ENCODE results near the gene LYSMD1. TPM values are rescaled to one million over a fixed set of nuclear protein-coding genes. Genes with fewer than 3 reads are reported as not detected.
"Not testable (repeated sequence)": the region's sequence is repeated elsewhere in the genome, so short reads cannot be mapped to it uniquely, and the experiment has no call there.

Gene LYSMD1
- total and polyA plus RNA-seq, 2 of the 8 experiments (the other 6 are each of a cell fraction or from before 2014, with no cell fraction given), result 2.4 to 6.0 TPM

DNA sequence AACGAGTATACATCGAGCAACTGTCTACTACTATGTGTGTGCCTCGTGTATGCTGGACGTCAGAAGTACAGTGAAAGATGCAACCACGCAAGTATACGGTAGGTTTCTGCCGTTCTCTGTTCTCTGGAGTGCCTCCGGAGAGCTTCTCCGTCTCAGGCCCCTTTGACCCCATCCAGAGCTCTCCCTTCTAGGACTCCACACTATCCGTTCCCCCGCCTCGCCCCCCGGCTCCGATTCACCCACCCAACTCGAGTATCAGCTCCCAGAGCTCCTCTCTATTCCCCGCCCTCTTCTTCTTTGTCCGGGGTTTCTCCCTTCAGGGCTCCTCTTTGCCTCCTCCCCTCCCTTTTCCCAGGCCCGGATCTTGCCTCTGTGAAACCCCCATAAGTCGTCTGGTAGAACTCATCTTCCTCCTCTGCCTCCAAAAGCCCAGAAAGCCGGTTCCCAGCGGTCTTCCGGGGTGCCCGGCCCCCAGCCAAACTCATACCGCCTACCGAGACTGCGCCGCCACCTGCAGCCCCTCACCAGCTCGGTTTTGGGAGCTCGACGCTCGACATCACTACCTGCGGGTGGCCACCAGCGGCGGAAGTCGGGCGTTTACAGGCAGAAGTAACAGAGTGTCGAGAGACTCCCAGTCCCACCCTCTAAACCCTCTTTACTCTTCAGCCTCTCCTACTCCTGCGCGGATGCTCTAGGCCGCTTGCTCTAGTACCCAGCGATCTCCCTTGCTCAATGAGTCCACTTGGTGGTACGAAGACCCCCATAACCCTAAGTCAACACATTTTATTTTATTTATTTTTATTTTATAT, 24.1 kb upstream of the LYSMD1 start, which contains the start of gene VPS72 (continued):
- TF ChIP-seq MAFK (IDR thresholded peaks at IDR 0.05; ENCODE audit: low read depth, low read length) (no peak), RFX5 (IDR thresholded peaks at IDR 0.05; ENCODE audit: borderline replicate concordance, low read depth, low read length) (no peak), ZNF274 (IDR thresholded peaks at IDR 0.05; ENCODE audit: borderline replicate concordance, extremely low read depth, low read length) (no peak), BRCA1 (IDR thresholded peaks at IDR 0.05; ENCODE audit: low read depth, low read length) (no peak), SAP30 (IDR thresholded peaks at IDR 0.05; ENCODE audit: insufficient read depth, insufficient replicate concordance, low read length) (no peak)

DNA sequence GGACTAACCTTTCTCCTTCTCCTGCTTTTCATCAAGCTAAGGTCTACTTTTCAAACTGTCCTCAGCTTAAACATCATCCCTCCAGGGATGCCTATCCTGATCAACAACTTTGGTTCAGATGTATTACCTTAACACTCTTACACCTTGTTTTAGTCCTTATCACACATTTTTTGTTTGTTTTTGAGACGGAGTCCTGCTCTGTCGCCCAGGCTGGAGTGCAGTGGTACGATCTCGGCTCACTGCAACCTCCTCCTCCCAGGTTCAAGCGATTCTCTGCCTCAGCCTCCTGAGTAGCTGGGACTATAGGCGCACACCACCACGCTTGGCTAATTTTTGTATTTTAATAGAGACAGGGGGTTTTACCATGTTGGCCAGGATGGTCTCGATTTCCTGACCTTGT, 23.0 kb upstream of the LYSMD1 start:
- CTCF ChIA-PET (ENCODE audit: partially characterized antibody), result interaction anchor here (1.0 to 1.2 kb wide), 3 partner anchors 13 to 63 kb away, joined by 3 to 5 read pairs (median 4); partner anchors contain the start of gene TMOD4

More for the DNA sequence above, 23.0 kb upstream of the LYSMD1 start:
- H2BK15ac ChIP-seq (ENCODE audit: low read length); H3K23ac ChIP-seq (ENCODE audit: insufficient read length); H3K23me2 ChIP-seq (ENCODE audit: low read depth, low read length); H3K4ac ChIP-seq (replicated peaks; ENCODE audit: insufficient read length, low read depth, low read length); H2BK5ac ChIP-seq (ENCODE audit: low read depth, low read length); H2AFZ ChIP-seq (ENCODE audit: low read length); H3K27ac ChIP-seq (ENCODE audit: low read depth, low read length); H4K91ac ChIP-seq (replicated peaks; ENCODE audit: insufficient read length, low read length); H4K5ac ChIP-seq (ENCODE audit: insufficient read length, low read depth, low read length); H3K9me3 ChIP-seq (ENCODE audit: insufficient read depth in 2 of 2, low read depth in 1 of 2, low read length in 1 of 2); H4K20me1 ChIP-seq (replicated peaks in 1 of 2; ENCODE audit: control insufficient read depth in 1 of 2, insufficient read depth in 2 of 2, low read length in 2 of 2); H3K4me1 ChIP-seq (replicated peaks in 1 of 4; ENCODE audit: control insufficient read depth in 3 of 4, insufficient read depth in 4 of 4, low read length in 3 of 4); H3K14ac ChIP-seq (ENCODE audit: insufficient read length); H2BK20ac ChIP-seq (ENCODE audit: low read length); H2BK120ac ChIP-seq (replicated peaks; ENCODE audit: low read depth, low read length); H2BK12ac ChIP-seq (ENCODE audit: low read depth, low read length); H3K27me3 ChIP-seq (replicated peaks in 1 of 4; ENCODE audit: control insufficient read depth in 3 of 4, extremely low read depth in 1 of 4, insufficient read depth in 3 of 4, low read length in 3 of 4); H3K79me1 ChIP-seq (ENCODE audit: low read depth, low read length); H3K18ac ChIP-seq (ENCODE audit: extremely low read depth, low read length); H4K8ac ChIP-seq (ENCODE audit: extremely low read depth, insufficient read depth, low read length); H2AK5ac ChIP-seq (ENCODE audit: low read depth, low read length); H3K56ac ChIP-seq (replicated peaks; ENCODE audit: insufficient read length, low read depth, low read length); DNase-seq (ENCODE audit: low read depth in 1 of 2, low spot score in 2 of 2); FAIRE-seq: not testable (repeated sequence)
- POLR2A ChIA-PET (ENCODE audit: partially characterized antibody), result interaction anchor here (1.0 to 2.7 kb wide), 9 partner anchors 10 to 141 kb away, joined by 3 to 13 read pairs (median 6); partner anchors contain the start of genes C1orf56 and ZNF687
- Histone ChIP-seq H3K9ac (replicated peaks in 1 of 4; ENCODE audit: extremely low read depth in 1 of 4, low read depth in 3 of 4, low read length in 3 of 4) (peak overlapping the region in 1 of 4 experiments; percentile 52; a peak in 2 of 7 replicates), H3K79me2 (ENCODE audit: control insufficient read depth in 1 of 2, insufficient read depth in 2 of 2, low read length in 2 of 2) (peaks cover 7 to 33% of the 10 kb centered on the region in 2 experiments), H3K4me2 (ENCODE audit: insufficient read depth in 1 of 2, low read depth in 2 of 2, low read length in 2 of 2) (peak overlapping the region; percentile 70 to 73), H3K4me3 (ENCODE audit: extremely low read depth in 1 of 4, insufficient read depth in 2 of 4, low read depth in 3 of 4, low read length in 4 of 4) (peak overlapping the region; percentile 70 to 98 (median 95); a peak in 5 of 8 replicates), H3K36me3 (ENCODE audit: control insufficient read depth in 2 of 4, insufficient read depth in 4 of 4, low read length in 3 of 4) (peaks cover 6 to 24% (median 20%) of the 10 kb centered on the region in 4 experiments; a peak in 7 of 8 replicates)
- 84% methylated on average over 8 of the region's 8 CpGs; no CpG with 5 or more reads in 1 of the 2 experiments for WGBS, 2 experiments (ENCODE audit: extremely low coverage in 1 of 2, insufficient coverage in 1 of 2, insufficient read length in 1 of 2, insufficient replicate concordance in 2 of 2, low coverage in 1 of 2, low lambda C conversion rate in 2 of 2, missing lambda C conversion rate in 1 of 2)
